C4-2B (cell line): ENCODE results near the gene SREBF1.

ENCODE experiments used
- ZFX ChIP-seq: fragments of 450-650 bp; IDR thresholded peaks from 2 replicates; pipeline ENCODE4 v1.6.1; 2017
- TF ChIP-seq, protein P1 (sequence below): fragments of 450-650 bp; conservative IDR thresholded peaks from 2 replicates; pipeline ENCODE4 v1.5.1; 2017; ENCODE audit warnings: mild to moderate bottlenecking

GRCh38 chr17:17796787-17797061, 40.1 kb downstream of the SREBF1 start:
- TF ChIP-seq, protein P1, sequence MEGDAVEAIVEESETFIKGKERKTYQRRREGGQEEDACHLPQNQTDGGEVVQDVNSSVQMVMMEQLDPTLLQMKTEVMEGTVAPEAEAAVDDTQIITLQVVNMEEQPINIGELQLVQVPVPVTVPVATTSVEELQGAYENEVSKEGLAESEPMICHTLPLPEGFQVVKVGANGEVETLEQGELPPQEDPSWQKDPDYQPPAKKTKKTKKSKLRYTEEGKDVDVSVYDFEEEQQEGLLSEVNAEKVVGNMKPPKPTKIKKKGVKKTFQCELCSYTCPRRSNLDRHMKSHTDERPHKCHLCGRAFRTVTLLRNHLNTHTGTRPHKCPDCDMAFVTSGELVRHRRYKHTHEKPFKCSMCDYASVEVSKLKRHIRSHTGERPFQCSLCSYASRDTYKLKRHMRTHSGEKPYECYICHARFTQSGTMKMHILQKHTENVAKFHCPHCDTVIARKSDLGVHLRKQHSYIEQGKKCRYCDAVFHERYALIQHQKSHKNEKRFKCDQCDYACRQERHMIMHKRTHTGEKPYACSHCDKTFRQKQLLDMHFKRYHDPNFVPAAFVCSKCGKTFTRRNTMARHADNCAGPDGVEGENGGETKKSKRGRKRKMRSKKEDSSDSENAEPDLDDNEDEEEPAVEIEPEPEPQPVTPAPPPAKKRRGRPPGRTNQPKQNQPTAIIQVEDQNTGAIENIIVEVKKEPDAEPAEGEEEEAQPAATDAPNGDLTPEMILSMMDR, result no peak
- no peak for TF ChIP-seq ZFX
